H1 (cell line): ENCODE measurements around the gene CCT6B. TPM values are rescaled to one million over a fixed set of nuclear protein-coding genes. Genes with fewer than 3 reads are reported as not detected.
A peak's percentile ranks its signal among the peaks of the same experiment; 100 is the strongest.

Experiments
- CTCF ChIA-PET: fragments of 300-600 bp; sonication (Branson Sonifier 250); formaldehyde crosslinking; loops from one replicate; lab custom pipeline; 2021; ENCODE audit not compliant: partially characterized antibody; lab: Charles Lee
- POLR2A ChIA-PET: fragments of 300-600 bp; sonication (Branson Sonifier 250); formaldehyde crosslinking; loops from one replicate; lab custom pipeline; 2021; ENCODE audit warnings: inconsistent platforms; ENCODE audit not compliant: partially characterized antibody; lab: Charles Lee
- DNase-seq, 2 experiments: peaks; one replicate each; pipeline versions ENCODE4 v3.0.0 to v3.0.0-alpha.2; 2010 to 2022; ENCODE audit warnings: low spot score in 2 of 2, low read depth in 1 of 2, mixed read lengths in 1 of 2
- FAIRE-seq: peaks from 2 replicates; lab custom pipeline; 2011; peaks lifted over from hg19 to GRCh38; lab: Jason Lieb, UNC
- H2AFZ ChIP-seq: 2 replicates; pipeline ENCODE4 v1.8.1; 2012; ENCODE audit warnings: low read length, inconsistent platforms
- H2AK5ac ChIP-seq: 2 replicates; pipeline ENCODE4 v1.6.1; 2013; ENCODE audit warnings: low read depth, low read length
- H2BK120ac ChIP-seq: replicated peaks from 2 replicates; pipeline ENCODE3; 2013; ENCODE audit warnings: low read depth, low read length, inconsistent platforms
- H2BK12ac ChIP-seq: 2 replicates; pipeline ENCODE4 v1.6.1; 2013; ENCODE audit warnings: low read depth, low read length
- H2BK15ac ChIP-seq: 2 replicates; pipeline ENCODE4 v1.6.1; 2013; ENCODE audit warnings: low read length
- H2BK20ac ChIP-seq: 2 replicates; pipeline ENCODE4 v1.6.1; 2013; ENCODE audit warnings: low read length
- H2BK5ac ChIP-seq: 2 replicates; pipeline ENCODE4 v1.6.1; 2013; ENCODE audit warnings: low read depth, low read length
- H3K14ac ChIP-seq: 2 replicates; pipeline ENCODE4 v1.6.1; 2013; ENCODE audit warnings: inconsistent platforms; ENCODE audit not compliant: insufficient read length
- H3K18ac ChIP-seq: 2 replicates; pipeline ENCODE4 v1.6.1; 2013; ENCODE audit warnings: low read length; ENCODE audit errors: extremely low read depth
- H3K23ac ChIP-seq: 2 replicates; pipeline ENCODE4 v1.6.1; 2013; ENCODE audit warnings: inconsistent platforms; ENCODE audit not compliant: insufficient read length
- H3K23me2 ChIP-seq: 2 replicates; pipeline ENCODE4 v1.6.1; 2013; ENCODE audit warnings: low read depth, low read length
- H3K27ac ChIP-seq: 2 replicates; pipeline ENCODE4 v1.6.1; 2011; ENCODE audit warnings: low read depth, low read length, inconsistent platforms
- H3K27me3 ChIP-seq, 4 experiments: replicated peaks in 1 of 4; 1 replicate in 1 of 4; 2 replicates in 3 of 4; pipeline versions ENCODE4 v1.6.1 to v1.8.1; 2011 to 2013; ENCODE audit warnings: low read length in 3 of 4, mild to moderate bottlenecking in 3 of 4, inconsistent platforms in 2 of 4, mixed read lengths in 2 of 4, moderate library complexity in 1 of 4; ENCODE audit not compliant: control insufficient read depth in 3 of 4, insufficient read depth in 3 of 4; ENCODE audit errors: extremely low read depth in 1 of 4
- H3K36me3 ChIP-seq, 4 experiments: 2 replicates each; pipeline versions ENCODE4 v1.6.1 to v1.8.1; 2011 to 2013; ENCODE audit warnings: mild to moderate bottlenecking in 4 of 4, low read length in 3 of 4, moderate library complexity in 2 of 4, control low read depth in 1 of 4, inconsistent platforms in 1 of 4; ENCODE audit not compliant: insufficient read depth in 4 of 4, control insufficient read depth in 2 of 4
- H3K4ac ChIP-seq: replicated peaks from 2 replicates; pipeline ENCODE3; 2013; ENCODE audit warnings: low read length, low read depth, mixed read lengths, inconsistent platforms; ENCODE audit not compliant: insufficient read length
- H3K4me1 ChIP-seq, 4 experiments: replicated peaks in 1 of 4; 1 replicate in 1 of 4; 2 replicates in 3 of 4; pipeline versions ENCODE4 v1.6.1 to v1.8.1; 2011 to 2013; ENCODE audit warnings: low read length in 3 of 4, inconsistent platforms in 2 of 4, mixed read lengths in 1 of 4; ENCODE audit not compliant: insufficient read depth in 4 of 4, control insufficient read depth in 3 of 4
- H3K4me2 ChIP-seq, 2 experiments: 2 replicates each; pipeline versions ENCODE4 v1.6.1 to v1.8.1; 2011 to 2013; ENCODE audit warnings: low read depth in 2 of 2, low read length in 2 of 2, control low read depth in 1 of 2, inconsistent platforms in 1 of 2, mild to moderate bottlenecking in 1 of 2; ENCODE audit not compliant: insufficient read depth in 1 of 2
- H3K4me3 ChIP-seq, 4 experiments: fragments of 200-600, 300-600 bp in 1 of 4; sonication (generic), shearing (Covaris generic), sonication (Bioruptor Twin) in 1 of 4; 2 replicates each; pipeline versions ENCODE4 v1.5.1 to v1.8.1; 2011 to 2016; ENCODE audit warnings: low read length in 4 of 4, low read depth in 3 of 4, control low read depth in 2 of 4, inconsistent platforms in 2 of 4, mild to moderate bottlenecking in 2 of 4, mixed read lengths in 1 of 4, moderate library complexity in 1 of 4; ENCODE audit not compliant: insufficient read depth in 2 of 4; ENCODE audit errors: extremely low read depth in 1 of 4
- H3K56ac ChIP-seq: replicated peaks from 2 replicates; pipeline ENCODE3; 2013; ENCODE audit warnings: low read depth, mild to moderate bottlenecking, mixed read lengths, low read length, inconsistent platforms; ENCODE audit not compliant: insufficient read length
- H3K79me1 ChIP-seq: 2 replicates; pipeline ENCODE4 v1.6.1; 2013; ENCODE audit warnings: low read depth, low read length, control low read depth
- H3K79me2 ChIP-seq, 2 experiments: 2 replicates each; pipeline versions ENCODE4 v1.6.1 to v1.8.1; 2012 to 2013; ENCODE audit warnings: low read length in 2 of 2, mild to moderate bottlenecking in 2 of 2, inconsistent platforms in 1 of 2; ENCODE audit not compliant: insufficient read depth in 2 of 2, control insufficient read depth in 1 of 2
- H3K9ac ChIP-seq, 4 experiments: replicated peaks in 1 of 4; 1 replicate in 1 of 4; 2 replicates in 3 of 4; pipeline versions ENCODE4 v1.6.1 to v1.8.1; 2011 to 2013; ENCODE audit warnings: low read depth in 3 of 4, low read length in 3 of 4, control low read depth in 2 of 4, mild to moderate bottlenecking in 2 of 4, moderate library complexity in 2 of 4, inconsistent platforms in 1 of 4; ENCODE audit errors: extremely low read depth in 1 of 4
- H3K9me3 ChIP-seq, 2 experiments: 2 replicates each; pipeline versions ENCODE4 v1.6.1 to v1.8.1; 2012 to 2013; ENCODE audit warnings: mild to moderate bottlenecking in 2 of 2, moderate library complexity in 2 of 2, control low read depth in 1 of 2, inconsistent platforms in 1 of 2, low read depth in 1 of 2, low read length in 1 of 2, mixed read lengths in 1 of 2; ENCODE audit not compliant: insufficient read depth in 2 of 2
- H4K20me1 ChIP-seq, 2 experiments: replicated peaks in 1 of 2; 2 replicates each; pipeline versions ENCODE3 to v1.8.1; 2011 to 2013; ENCODE audit warnings: inconsistent platforms in 2 of 2, low read length in 2 of 2, mild to moderate bottlenecking in 1 of 2; ENCODE audit not compliant: insufficient read depth in 2 of 2, control insufficient read depth in 1 of 2
- H4K5ac ChIP-seq: 2 replicates; pipeline ENCODE4 v1.6.1; 2013; ENCODE audit warnings: low read length, low read depth, mixed read lengths, inconsistent platforms; ENCODE audit not compliant: insufficient read length
- H4K8ac ChIP-seq: 2 replicates; pipeline ENCODE4 v1.8.0; 2013; ENCODE audit warnings: mild to moderate bottlenecking, moderate library complexity, low read length, inconsistent platforms; ENCODE audit not compliant: insufficient read depth; ENCODE audit errors: extremely low read depth
- H4K91ac ChIP-seq: replicated peaks from 2 replicates; pipeline ENCODE3; 2013; ENCODE audit warnings: low read length, mixed read lengths, inconsistent platforms; ENCODE audit not compliant: insufficient read length
- ASH2L ChIP-seq: fragments of 200-600, 300-600 bp; sonication (generic); IDR thresholded peaks from one replicate; pipeline ENCODE4 v1.7.1; 2017; ENCODE audit warnings: low read length
- KDM4A ChIP-seq: IDR thresholded peaks from one replicate; pipeline ENCODE4 v1.7.1; 2012; ENCODE audit warnings: low read depth, mild to moderate bottlenecking, moderate library complexity, low read length, inconsistent platforms; ENCODE audit not compliant: severe bottlenecking
- MAFK ChIP-seq: IDR thresholded peaks from 2 replicates; pipeline ENCODE4 v1.6.1; 2012; ENCODE audit warnings: low read depth, mild to moderate bottlenecking, improper control_type of control experiment, low read length
- POU5F1 ChIP-seq: IDR thresholded peaks from 2 replicates; pipeline ENCODE4 v1.6.1; 2011; ENCODE audit warnings: low read depth, mild to moderate bottlenecking, low read length, moderate library complexity
- RBBP5 ChIP-seq: IDR thresholded peaks from 2 replicates; pipeline ENCODE4 v1.7.1; 2012; ENCODE audit warnings: low read depth, mild to moderate bottlenecking, inconsistent platforms, low read length, moderate library complexity, borderline replicate concordance
- RXRA ChIP-seq: IDR thresholded peaks from 2 replicates; pipeline ENCODE4 v1.6.1; 2011; ENCODE audit warnings: low read depth, mild to moderate bottlenecking, low read length, moderate library complexity; ENCODE audit not compliant: insufficient read depth
- SRF ChIP-seq: IDR thresholded peaks from 2 replicates; pipeline ENCODE4 v1.6.1; 2011; ENCODE audit warnings: mild to moderate bottlenecking, low read depth, low read length, moderate library complexity
- WGBS, 2 experiments: shearing (Covaris generic) in 1 of 2; methylation state at CpG; one replicate each; pipeline versions ENCODE4 v1.1.6 to v1.1.7; 2013 to 2015; ENCODE audit warnings: low lambda C conversion rate in 2 of 2, mixed read lengths in 2 of 2, inconsistent platforms in 1 of 2, low coverage in 1 of 2, missing lambda C conversion rate in 1 of 2; ENCODE audit not compliant: insufficient replicate concordance in 2 of 2, insufficient coverage in 1 of 2, insufficient read length in 1 of 2; ENCODE audit errors: extremely low coverage in 1 of 2, missing lambda C conversion rate in 1 of 2; 5-methylcytosine and 5-hydroxymethylcytosine counted together
- polyA plus RNA-seq, 7 experiments: library from polyadenylated mRNA; depleted of rRNA in 3 of 7; stranded (reverse) in 5 of 7; unstranded in 2 of 7; fragments of >200 nt in 5 of 7; fragments of 200-250 nt in 2 of 7; gene quantifications; 1 replicate in 5 of 7; 2 replicates in 1 of 7; 4 replicates in 1 of 7; pipeline versions ENCODE4 v1.2.1 to v1.2.3, GENCODE V29; 2011 to 2013; ENCODE audit warnings: missing spikeins in 2 of 7, mixed read lengths in 2 of 7
- total RNA-seq: library from RNA; stranded (reverse); fragmentation: NEBNext Ultra II Directional; extraction: Animal tissue kit (Norgen Biotek cat#: 25700); gene quantifications from 2 replicates; pipeline ENCODE4 v1.2.1, GENCODE V29; 2021

CCT6B gene
- total and polyA plus RNA-seq, 2 of the 8 experiments (the other 6 are each of a cell fraction or from before 2014, with no cell fraction given), result 0.67 to 1.3 TPM

DNA sequence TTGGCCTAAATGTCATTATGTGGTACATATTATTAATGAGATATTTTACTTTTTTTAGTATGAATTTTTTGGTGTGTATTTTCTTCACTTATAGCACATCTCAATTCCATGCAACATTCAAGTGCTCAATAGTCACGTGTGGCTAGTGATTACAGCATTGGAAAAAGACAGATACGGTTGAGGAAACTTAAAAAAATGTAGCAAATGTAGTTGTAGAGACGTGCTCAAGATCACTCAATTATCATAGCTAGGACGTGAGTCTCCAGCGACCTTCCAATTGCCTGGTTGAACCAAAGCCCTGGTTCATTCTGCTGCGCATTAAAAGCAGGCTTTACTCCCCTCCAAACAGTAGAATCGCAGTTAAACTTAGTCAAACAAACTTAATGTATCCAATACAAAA lies 17.9 kb upstream of the CCT6B start:
- Histone ChIP-seq H3K4me3 (peak overlapping the region in 1 of 4 experiments; percentile 98; a peak in 2 of 8 replicates), H2BK15ac (no peak overlapping the region), H2BK20ac (no peak overlapping the region), H3K23me2 (no peaks in the 10 kb centered on the region; the same call in 1 of the 2 replicates), H3K4ac (no peak overlapping the region), H4K5ac (no peak overlapping the region), H3K79me2 (peaks cover 3 to 33% of the 10 kb centered on the region in 2 experiments), H3K79me1 (peaks cover 3% of the 10 kb centered on the region; the same call in 1 of the 2 replicates), H2BK5ac (no peak overlapping the region), H2BK12ac (no peak overlapping the region), H4K8ac (no peak overlapping the region), H3K23ac (no peak overlapping the region), H2AFZ (no peak overlapping the region), H3K14ac (no peak overlapping the region), H3K4me1 (peaks cover 0 to 6% (median 4%) of the 10 kb centered on the region in 4 experiments; a peak in 4 of 7 replicates), H3K56ac (no peak overlapping the region), H2BK120ac (no peak overlapping the region), H2AK5ac (no peak overlapping the region), H3K27me3 (no peaks in the 10 kb centered on the region), H3K4me2 (peak overlapping the region in 1 of 2 experiments; percentile 90; a peak in 2 of 4 replicates), H3K18ac (no peak overlapping the region; the same call in 1 of the 2 replicates), H3K36me3 (peaks cover 0 to 15% (median 4%) of the 10 kb centered on the region in 4 experiments; a peak in 5 of 8 replicates), H4K91ac (no peak overlapping the region), H3K9ac (no peak overlapping the region), H3K9me3 (no peaks in the 10 kb centered on the region), H4K20me1 (no peaks in the 10 kb centered on the region), H3K27ac (no peak overlapping the region)
- CTCF ChIA-PET, result interaction anchor here (0.7 kb wide), 1 partner anchor 434 kb away, joined by 3 read pairs; no protein-coding TSS in a partner anchor
- TF ChIP-seq SRF (no peak), RBBP5 (no peak), POU5F1 (no peak), RXRA (no peak), KDM4A (no peak), MAFK (no peak), ASH2L (no peak)
- no peak for FAIRE-seq
- no peak for DNase-seq
- POLR2A ChIA-PET, result interaction anchor here (0.7 to 4.9 kb wide), 8 partner anchors 11 to 161 kb away, joined by 3 to 44 read pairs (median 4); partner anchors contain the start of genes CCT6B and ZNF830
- 87% methylated on average over 7 of the region's 7 CpGs; no CpG with 5 or more reads in 1 of the 2 experiments for WGBS, 2 experiments
